ENCODE measurements around the gene FETUB.
A peak's percentile ranks its signal among the peaks of the same experiment; 100 is the strongest.
"Not testable (repeated sequence)": the region's sequence is repeated elsewhere in the genome, so short reads cannot be mapped to it uniquely, and the experiment has no call there.

Gene FETUB

DNA sequence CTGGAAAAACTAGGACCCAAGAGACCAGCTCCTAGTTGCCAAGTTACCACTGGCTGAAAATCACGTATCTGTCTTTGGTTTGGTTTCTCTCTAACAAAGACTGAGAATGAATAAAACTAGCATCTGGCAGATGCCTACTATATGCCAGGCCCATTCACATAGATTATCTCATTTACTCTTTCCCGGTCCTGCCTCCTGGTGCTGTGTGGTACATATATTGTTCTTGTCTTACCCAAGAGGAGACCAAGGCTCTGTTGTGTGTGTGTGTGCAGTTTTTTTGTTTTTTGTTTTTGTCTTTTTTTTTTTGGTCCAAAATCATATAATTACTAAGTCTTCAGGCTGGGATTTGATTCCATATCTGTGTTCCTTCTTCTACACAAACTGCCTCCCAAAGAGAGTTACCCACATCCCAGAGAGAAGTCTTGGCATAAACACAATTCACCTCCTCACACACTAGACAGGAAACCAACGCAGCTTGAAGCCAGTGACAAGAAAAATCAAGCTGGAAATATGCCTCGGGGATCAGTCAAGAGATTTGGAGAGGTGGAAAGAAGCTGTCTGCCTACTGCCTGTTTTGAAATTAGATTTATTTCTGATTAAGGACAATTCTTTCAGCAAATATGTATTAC, 26.4 kb upstream of the FETUB start:
- no peak for DNase-seq

DNA sequence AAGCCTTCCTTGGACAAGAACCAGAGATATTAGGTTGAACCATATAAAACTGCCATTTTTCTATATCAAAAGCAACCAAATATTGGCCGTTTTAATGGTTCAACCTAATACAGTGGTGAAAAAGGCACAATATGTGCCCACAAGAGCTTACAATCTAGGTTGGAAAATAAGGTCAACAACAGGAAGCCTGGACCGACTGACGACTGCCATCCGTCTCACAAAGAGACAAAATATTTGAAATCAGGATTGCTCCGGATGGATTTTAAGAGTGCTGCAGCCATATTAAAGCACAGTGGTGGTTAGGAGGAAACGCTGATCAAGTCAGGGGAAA, 26.0 kb upstream of the FETUB start:
- DNase-seq = no peak

DNA sequence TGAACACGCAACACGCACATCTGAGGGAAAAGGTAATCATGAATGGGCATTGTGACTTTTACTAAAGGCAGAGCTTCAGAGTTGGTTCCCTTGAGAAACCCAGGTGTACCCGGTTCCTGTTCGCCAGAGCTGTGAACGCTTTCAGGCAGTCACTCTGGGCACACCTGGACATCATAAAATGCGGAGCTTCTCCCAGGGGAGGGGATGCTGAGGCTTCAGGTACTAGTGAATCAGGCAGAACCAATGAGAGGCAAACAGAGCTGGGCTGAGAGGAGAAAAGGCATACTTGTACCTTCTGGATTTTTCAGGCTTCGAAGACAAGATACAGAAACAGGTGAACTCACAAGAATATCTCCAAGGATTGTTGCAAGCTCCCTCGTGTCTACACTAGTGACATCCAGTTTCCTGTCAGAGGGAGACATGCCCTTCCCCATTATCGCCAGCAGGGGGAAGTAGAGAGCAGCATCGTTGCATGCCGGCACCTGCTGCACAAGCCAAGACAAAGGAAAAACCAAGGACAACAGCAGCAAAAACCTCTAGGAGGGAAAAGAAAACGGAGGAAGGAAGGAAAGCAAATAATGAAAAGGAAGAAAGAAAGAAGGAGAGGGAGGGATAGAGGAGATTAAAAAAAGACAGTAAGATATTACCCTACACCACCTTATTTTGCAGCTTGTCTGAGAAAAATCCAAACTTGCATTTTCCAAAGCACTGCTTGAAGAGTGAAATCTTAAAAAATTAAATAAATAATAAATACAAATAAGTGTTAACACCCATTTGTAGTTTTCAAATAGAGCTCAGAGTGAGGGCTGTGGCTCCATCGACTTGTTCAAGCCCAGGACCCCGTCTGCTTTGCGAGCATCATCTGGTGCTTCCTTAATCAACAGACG, 25.4 kb upstream of the FETUB start:
- DNase-seq = peak; percentile 80

GRCh38 chr3:186616299-186616617, 23.9 kb upstream of the FETUB start:
- DNase-seq = no peak

GRCh38 chr3:186617036-186617946, 22.9 kb upstream of the FETUB start:
- peak; percentile 87 for DNase-seq

GRCh38 chr3:186618318-186618938, 21.8 kb upstream of the FETUB start:
- DNase-seq = no peak

DNA sequence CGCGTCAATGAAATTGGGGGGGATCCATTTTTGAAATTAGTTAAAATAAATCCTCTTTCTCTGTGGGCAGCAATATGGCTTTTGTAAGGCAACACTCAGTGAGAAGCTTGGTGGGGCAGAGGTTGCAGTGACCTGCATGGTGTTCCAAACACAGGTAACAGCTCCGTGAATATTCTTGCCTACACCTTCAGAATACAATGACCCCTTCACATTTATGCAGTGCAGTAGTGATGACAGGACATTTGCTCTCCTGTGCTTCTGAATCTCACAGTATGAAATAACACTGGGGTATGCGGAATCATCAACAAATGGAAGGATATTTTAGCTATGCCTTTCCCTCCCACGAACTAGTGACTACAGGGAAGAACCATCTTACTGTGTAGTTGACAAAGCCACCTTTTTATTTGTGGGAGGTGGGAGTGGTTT, 20.4 kb upstream of the FETUB start:
- DNase-seq = no peak

- DNase-seq = no peak
These were observed 19.7 kb upstream of the FETUB start for GRCh38 chr3:186620213-186621092.

GRCh38 chr3:186621894-186622650, 18.1 kb upstream of the FETUB start:
- DNase-seq = no peak

DNA sequence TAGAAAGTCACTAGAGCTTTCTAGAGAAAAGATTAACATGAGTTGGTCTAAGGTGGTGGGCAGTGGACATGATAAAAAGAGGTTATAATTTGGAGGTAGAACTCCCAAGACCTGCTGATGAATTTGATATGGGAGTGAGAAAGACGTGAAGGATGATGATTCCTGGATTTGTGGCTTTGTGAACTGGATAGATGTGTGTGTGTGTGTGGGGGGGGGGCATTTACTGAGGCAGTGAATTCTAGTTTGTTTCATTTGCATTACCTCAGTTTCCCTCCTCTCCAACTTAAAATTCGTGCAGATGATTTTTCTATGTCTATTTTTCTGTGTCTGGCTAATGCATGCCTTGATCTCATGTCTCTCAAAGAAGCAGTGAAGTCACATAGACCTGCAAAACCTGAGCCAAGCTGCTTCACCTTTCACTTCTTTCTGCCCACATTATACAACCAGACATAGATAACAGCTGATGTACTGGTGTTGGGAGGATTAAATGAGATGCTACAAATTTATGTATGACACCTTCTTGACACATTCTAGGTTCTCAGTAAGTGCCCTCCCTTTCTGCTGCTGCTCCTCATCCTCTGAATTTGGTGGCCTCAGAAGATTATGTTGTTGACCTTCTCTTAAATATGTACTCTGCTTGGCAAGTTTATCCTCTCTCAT, 17.4 kb upstream of the FETUB start:
- DNase-seq = no peak

GRCh38 chr3:186624598-186624997, 15.6 kb upstream of the FETUB start:
- DNase-seq = no peak

DNA sequence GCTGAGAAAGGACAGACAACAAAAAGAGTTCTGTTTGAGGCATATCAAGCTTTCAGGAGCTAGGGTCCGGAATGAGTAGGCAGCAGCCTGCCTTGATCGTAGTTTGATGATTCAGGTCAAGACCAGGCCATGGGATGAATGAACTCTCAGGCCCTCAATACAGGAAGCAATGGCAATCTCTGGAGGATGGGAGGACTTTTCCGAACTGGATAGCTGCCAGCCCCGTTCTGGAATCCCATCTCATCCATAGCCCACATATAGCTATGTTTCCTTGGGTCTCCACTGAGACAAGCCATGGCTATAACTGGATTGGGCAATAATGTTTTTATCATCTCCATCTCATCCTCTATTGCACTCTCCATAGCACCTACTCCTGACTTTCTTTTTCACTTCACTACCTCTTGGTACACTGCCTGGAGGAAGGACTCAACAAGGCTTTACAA, 14.6 kb upstream of the FETUB start:
- DNase-seq = no peak

DNA sequence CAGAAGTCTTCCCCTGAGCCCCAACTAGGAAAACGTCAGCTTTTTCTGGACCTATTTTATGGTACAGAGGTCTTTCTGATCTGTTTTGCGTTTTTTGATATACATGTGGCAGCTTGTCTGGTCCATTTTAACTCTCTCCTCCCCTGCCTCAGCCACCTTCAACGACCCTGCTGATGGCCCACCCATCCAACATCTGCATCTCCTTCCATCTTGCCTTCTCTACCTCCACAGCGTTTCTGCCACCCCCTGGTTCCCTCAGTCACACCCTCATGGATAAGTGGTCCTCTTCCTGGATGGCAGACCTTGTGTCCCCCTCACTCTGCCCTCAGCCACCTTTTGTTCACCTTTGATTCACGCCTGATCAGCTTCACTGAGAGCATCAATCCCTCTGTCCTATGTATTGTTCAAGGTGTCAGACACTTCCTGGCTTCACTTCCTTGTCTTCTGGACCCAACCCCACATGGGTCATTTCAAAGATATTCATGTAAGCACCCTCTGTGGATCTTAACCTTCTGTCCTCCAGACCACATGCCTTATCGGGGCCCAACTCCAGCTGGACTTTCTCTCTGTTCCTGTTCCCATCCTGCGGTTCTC, 13.8 kb upstream of the FETUB start:
- DNase-seq = no peak

- DNase-seq = no peak
These were observed 12.3 kb upstream of the FETUB start for GRCh38 chr3:186627852-186628414.

GRCh38 chr3:186628756-186629155, 11.4 kb upstream of the FETUB start:
- no peak for DNase-seq

DNA sequence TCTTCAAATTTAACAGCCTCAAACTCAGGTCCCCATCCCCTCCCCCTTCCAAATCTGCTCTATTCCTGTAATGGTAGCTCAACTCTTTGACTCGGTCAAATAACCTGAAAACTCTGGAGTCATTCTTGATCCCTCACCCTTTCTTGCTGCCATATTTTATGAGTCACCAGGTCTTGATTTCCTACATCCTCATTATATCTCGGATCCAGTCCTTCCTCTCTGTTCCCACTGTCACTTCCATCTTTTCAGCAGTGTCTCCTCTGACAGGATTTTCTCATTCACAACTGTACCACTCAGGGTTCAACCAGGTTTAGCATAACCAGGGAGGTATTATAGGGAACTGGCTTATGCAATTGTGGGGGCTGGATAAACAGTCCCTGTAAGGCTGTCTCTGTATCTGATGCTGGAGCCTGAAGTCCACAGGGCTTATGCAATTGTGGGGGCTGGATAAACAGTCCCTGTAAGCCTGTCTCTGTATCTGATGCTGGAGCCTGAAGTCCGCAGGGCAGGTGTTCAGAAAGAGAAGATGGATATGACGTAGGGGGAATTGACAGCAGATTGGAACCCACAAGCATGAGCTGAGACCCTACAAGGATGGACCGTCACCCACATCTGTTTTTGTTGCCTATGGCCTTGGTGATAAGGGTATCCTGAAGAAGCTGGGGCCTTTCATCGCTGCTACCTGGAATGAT, 9.1 kb upstream of the FETUB start:
- DNase-seq = no peak

DNA sequence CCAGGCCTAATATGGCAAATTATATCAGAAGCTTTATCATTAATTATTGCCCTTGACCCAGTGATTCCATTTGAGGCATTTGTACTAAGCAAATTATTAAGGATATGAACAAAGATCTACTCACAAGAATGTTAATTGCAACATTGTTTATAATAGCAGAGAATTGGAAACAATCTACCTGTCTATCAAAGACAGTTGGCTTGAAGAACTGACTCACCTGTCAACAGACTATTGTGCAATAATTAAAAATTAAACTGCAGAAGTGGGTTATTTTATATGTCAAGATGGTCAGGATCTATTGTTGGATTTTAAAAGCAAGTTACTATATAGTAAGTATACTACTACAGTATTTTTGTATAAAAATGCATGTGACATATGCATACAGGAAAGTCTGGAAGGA, 6.7 kb upstream of the FETUB start:
- DNase-seq = no peak

DNA sequence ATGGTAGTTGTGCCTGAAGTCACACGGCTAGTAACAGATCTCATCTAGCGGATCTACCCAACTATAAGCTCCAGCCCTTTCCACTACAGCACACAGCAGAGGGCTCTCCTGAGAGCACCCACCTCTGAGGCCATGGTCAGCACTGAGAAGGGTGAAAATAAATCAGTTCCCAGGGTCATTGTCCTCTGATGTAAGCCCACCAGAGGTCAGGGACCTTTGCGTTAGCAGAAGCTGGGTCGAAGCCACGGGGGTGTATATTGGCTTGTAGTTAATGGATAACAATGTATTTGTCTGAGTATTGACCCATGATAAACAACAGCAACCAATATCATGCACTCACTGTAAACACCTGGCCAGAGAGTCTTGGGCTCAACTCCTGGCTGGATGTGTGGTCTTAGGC, 6.0 kb upstream of the FETUB start:
- not testable (repeated sequence) for DNase-seq

DNA sequence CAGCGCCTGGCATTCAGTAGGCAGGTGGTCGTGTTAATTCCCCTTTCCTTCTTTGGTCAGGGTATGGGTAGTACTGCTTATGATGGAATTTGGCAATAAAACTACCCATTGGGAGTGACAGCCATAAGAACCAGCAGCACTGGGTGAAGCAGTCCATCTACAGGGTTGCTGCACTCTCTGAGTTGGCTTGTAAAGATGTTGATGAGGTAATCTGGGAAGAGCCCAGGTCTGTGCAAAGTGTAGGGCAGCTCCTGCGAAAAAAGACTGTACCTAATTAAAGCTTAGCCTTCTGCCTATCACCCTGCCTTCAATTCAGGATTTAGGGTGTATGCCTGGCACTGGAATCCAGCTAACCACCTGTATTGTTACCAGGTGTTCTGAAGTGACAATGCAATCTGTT, 4.7 kb upstream of the FETUB start:
- DNase-seq = no peak

Measured in stimulated activated CD4-positive, alpha-beta T cell treated with anti-CD3 and anti-CD28 coated beads, Interleukin-4, amount 100 ng/mL, for 24 hours (primary cell).